Psoas muscle (tissue), 8 donors: ENCODE results near the gene TIMP2. TPM values are rescaled to one million over a fixed set of nuclear protein-coding genes. Genes with fewer than 3 reads are reported as not detected.

Source experiments
- ATAC-seq, 4 donors: fragments of 200-7000 bp; cut with Tn5 transposase; one replicate each; pipeline ENCODE4 v1.9.1; 2020; ENCODE audit warnings: moderate library complexity in 3 of 4, mild to moderate bottlenecking in 2 of 4
- DNase-seq, 2 donors: peaks; one replicate each; pipeline ENCODE4 v3.0.0-alpha.2; 2020
- H3K27ac ChIP-seq: fragments of 200-600 bp; one replicate; pipeline ENCODE4 v1.8.0; 2022
- H3K27me3 ChIP-seq, 3 donors: fragments of 200-600 bp in 1 of 3; one replicate each; pipeline versions ENCODE4 v1.6.1 to v1.8.0; 2013 to 2022; ENCODE audit warnings: low read length in 2 of 3, mild to moderate bottlenecking in 2 of 3, moderate library complexity in 1 of 3; ENCODE audit not compliant: insufficient read depth in 3 of 3
- H3K36me3 ChIP-seq, 2 donors: fragments of 200-600 bp in 1 of 2; one replicate each; pipeline versions ENCODE4 v1.6.1 to v1.8.0; 2013 to 2022; ENCODE audit warnings: low read depth in 1 of 2, mild to moderate bottlenecking in 1 of 2, moderate library complexity in 1 of 2; ENCODE audit not compliant: insufficient read depth in 1 of 2
- H3K4me1 ChIP-seq: fragments of 200-600 bp; one replicate; pipeline ENCODE4 v1.8.0; 2022
- H3K4me3 ChIP-seq: fragments of 200-600 bp; one replicate; pipeline ENCODE4 v1.8.0; 2022; ENCODE audit warnings: mild to moderate bottlenecking
- H3K9me3 ChIP-seq: fragments of 200-600 bp; one replicate; pipeline ENCODE4 v1.8.0; 2022
- WGBS, 3 donors: extraction: QIAGEN DNeasy Blood & Tissue Kit; methylation state at CpG; one replicate each; pipeline versions ENCODE4 v1.1.6 to v1.1.7; 2013; 5-methylcytosine and 5-hydroxymethylcytosine counted together
- intact Hi-C, 2 donors: fragments of 100-400 bp; cut with DNase I; formaldehyde crosslinking; loops; one replicate each; pipeline versions ENCODE4 v1.11.0 to v1.14.2; 2022
- polyA plus RNA-seq, 3 donors: library from polyadenylated mRNA; stranded (reverse); fragments of 200-250 nt; gene quantifications; one replicate each; pipeline ENCODE4 v1.2.3, GENCODE V29; 2013
- total RNA-seq, 4 donors: library from RNA; stranded (reverse); fragmentation: NEBNext Ultra II Directional in 2 of 4; extraction: Animal tissue kit (Norgen Biotek cat#: 25700) in 2 of 4; gene quantifications; one replicate each; pipeline versions ENCODE4 v1.2.1 to v1.2.4, GENCODE V29; 2021 to 2023
- TF ChIP-seq, protein P1 (sequence below): fragments of 200-600 bp; IDR thresholded peaks from one replicate; pipeline ENCODE4 v1.8.0; 2022; ENCODE audit warnings: antibody characterized with exemption
- donor health status: healthy with polysubstance abuse.
- donor health status: DM: no; HTN: no; CAD: no; lungs with moderate emphysema.
- donor health status: Bipolar disorder and iron deficiency.
- donor health status: healthy.
- donor health status: DM: yes; HTN: yes; CAD: no.
- donor health status: DM: no; HTN: no; CAD: no.
- donor health status: DM: no; HTN: no; CAD: no.
- donor health status: DM: yes; HTN: yes; CAD: no.

Gene TIMP2
- total and polyA plus RNA-seq, 7 donors: 10.3 to 53.6 (median 18.5) TPM

DNA sequence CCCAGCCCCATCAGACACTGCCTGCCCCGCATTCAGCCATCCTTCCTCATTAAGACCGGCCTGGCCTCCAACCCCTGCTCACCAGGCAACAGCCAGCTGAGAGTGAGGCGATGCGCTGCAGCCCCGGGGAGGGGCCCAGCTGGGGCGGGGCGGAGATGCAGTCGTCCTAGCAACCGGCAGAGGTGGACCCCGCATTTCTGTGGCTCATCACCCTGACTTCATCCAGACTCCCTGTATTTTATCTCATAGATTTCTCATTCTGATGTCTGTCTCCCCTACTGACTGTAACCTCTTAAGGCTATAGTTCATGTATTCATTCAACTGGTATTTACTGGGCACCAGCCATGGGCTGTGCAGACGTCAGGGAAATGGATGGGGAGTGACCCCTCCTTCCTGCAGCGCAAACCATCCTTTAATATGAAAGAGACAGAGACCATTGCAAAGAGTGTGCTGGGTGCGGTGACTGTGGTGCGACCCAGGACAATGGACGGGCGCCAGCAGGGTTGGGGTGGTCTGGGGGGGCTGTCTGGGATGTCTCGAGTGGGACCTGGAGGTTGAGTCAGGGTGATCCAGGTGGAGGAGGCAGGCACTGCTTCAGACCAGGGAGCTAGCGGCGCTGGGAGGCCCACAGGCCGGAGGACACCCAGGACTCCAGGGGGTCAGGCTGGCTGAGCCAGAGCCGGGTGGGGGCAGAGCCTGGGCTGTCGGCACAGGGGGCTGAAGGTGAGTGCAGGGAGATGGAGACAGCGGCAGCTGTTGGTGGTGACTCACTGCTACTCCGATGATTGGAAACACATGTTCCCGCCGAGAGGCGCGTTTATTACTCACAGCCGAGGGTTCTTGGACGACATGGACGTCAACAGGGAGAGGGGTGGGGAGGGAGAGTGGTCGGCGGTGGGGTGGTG, 10.5 kb upstream of the TIMP2 start:
- Histone ChIP-seq H3K4me1 (peaks cover 47% of the 10 kb centered on the region), H3K36me3 (no peaks in the 10 kb centered on the region), H3K4me3 (no peak overlapping the region), H3K27ac (peak overlapping the region; percentile 86), H3K9me3 (no peaks in the 10 kb centered on the region), H3K27me3 (no peaks in the 10 kb centered on the region)
- ATAC-seq (peak; percentile 49 to 64 (median 55)), DNase-seq (peak; percentile 78 to 85)
- intact Hi-C loops: no loop called here
- TF ChIP-seq, protein P1, sequence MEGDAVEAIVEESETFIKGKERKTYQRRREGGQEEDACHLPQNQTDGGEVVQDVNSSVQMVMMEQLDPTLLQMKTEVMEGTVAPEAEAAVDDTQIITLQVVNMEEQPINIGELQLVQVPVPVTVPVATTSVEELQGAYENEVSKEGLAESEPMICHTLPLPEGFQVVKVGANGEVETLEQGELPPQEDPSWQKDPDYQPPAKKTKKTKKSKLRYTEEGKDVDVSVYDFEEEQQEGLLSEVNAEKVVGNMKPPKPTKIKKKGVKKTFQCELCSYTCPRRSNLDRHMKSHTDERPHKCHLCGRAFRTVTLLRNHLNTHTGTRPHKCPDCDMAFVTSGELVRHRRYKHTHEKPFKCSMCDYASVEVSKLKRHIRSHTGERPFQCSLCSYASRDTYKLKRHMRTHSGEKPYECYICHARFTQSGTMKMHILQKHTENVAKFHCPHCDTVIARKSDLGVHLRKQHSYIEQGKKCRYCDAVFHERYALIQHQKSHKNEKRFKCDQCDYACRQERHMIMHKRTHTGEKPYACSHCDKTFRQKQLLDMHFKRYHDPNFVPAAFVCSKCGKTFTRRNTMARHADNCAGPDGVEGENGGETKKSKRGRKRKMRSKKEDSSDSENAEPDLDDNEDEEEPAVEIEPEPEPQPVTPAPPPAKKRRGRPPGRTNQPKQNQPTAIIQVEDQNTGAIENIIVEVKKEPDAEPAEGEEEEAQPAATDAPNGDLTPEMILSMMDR: no peak
- 44 to 61% (median 53%) methylated on average over 33 of the region's 33 CpGs for WGBS, 3 donors

DNA sequence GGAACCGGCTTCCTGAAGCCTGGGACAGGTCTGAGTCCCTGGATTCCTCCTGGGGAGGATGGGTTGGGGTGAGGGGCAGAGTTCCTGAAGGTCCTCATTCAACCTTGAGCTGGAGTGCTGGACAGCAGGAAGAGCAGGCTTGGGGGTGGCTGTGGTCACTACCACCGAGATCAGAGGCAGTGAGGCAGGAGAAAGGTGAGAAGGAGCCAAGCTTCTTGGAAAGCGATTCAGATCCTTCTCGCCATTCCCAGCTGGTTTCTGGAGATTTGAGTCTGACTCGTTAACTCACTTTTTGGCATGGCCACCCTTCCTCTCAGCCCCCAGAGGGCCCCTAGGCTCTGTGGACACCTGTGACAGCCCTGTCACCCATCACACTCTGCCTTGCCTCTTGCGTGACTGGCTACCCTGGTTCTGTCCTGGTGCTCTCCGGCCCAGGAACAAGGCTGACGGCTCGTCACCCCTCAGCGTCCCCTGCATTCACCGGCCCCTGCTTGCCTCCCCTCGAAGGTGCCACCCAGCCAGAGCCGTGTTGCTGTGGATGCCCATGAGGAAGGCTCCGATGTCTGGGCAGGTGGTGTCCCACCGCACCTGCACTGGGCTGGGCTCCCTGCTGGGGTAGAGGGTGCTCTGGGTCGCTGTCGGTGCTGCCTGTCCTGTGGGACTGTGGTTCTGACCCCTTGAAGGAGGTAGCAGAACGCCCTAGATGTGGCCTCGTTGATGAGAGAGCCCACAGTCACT, 9.7 kb upstream of the TIMP2 start:
- ATAC-seq: no peak
- intact Hi-C loops: loop anchor here in 1 of 2 donors (5.0 kb wide), 1 partner anchor 58 kb away; no protein-coding TSS in a partner anchor
- Histone ChIP-seq H3K4me3 (no peak overlapping the region), H3K9me3 (no peaks in the 10 kb centered on the region), H3K36me3 (no peaks in the 10 kb centered on the region), H3K4me1 (peaks cover 43% of the 10 kb centered on the region), H3K27ac (peak overlapping the region; percentile 86), H3K27me3 (no peaks in the 10 kb centered on the region)
- TF ChIP-seq, protein P1: no peak
- DNase-seq: peak in 1 of 2 donors; percentile 51
- WGBS, 3 donors: 56 to 67% (median 61%) methylated on average over 18 to 19 of the region's 19 CpGs

DNA sequence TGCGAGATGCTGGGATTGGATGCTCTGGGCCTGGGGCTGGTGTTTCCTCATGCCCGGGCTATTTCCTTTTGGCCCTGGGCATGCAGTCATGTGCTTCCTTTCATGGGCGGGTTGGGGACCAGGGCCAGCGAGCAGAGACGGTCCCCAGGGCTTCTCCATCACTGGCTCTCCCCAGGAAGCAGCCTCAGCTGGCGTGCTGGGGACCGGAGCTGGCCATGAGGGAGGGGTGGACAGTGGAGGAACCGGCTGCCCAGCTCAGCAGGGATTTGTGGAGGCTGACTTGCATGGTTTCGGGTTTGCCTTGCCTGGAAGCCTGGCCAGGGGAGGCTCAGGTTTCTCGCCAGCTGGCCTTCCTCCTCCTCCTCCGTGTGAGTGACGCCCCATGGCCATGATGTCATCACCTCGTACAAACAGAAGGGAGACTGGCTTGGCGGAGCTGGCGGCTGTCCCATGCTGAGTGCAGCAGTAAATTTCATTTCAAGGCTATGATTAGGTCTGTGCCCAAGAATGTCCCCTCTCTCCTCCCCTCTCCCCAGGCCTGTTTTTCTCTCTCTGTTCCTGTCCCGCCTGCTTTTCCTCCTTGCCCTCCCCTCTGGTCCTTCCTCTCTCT, 8.9 kb upstream of the TIMP2 start:
- WGBS, 3 donors: 1 to 4% (median 4%) methylated on average over 11 to 16 of the region's 16 CpGs
- TF ChIP-seq, protein P1: no peak
- Histone ChIP-seq H3K9me3 (no peaks in the 10 kb centered on the region), H3K4me3 (peak overlapping the region; percentile 33), H3K36me3 (no peaks in the 10 kb centered on the region), H3K4me1 (peaks cover 35% of the 10 kb centered on the region), H3K27ac (peak overlapping the region; percentile 86), H3K27me3 (no peaks in the 10 kb centered on the region)
- ATAC-seq: peak; percentile 89 to 95 (median 90)
- peak; percentile 96 to 98 for DNase-seq
- intact Hi-C loops: loop anchor here in 1 of 2 donors (5.0 kb wide), 1 partner anchor 57 kb away; no protein-coding TSS in a partner anchor

DNA sequence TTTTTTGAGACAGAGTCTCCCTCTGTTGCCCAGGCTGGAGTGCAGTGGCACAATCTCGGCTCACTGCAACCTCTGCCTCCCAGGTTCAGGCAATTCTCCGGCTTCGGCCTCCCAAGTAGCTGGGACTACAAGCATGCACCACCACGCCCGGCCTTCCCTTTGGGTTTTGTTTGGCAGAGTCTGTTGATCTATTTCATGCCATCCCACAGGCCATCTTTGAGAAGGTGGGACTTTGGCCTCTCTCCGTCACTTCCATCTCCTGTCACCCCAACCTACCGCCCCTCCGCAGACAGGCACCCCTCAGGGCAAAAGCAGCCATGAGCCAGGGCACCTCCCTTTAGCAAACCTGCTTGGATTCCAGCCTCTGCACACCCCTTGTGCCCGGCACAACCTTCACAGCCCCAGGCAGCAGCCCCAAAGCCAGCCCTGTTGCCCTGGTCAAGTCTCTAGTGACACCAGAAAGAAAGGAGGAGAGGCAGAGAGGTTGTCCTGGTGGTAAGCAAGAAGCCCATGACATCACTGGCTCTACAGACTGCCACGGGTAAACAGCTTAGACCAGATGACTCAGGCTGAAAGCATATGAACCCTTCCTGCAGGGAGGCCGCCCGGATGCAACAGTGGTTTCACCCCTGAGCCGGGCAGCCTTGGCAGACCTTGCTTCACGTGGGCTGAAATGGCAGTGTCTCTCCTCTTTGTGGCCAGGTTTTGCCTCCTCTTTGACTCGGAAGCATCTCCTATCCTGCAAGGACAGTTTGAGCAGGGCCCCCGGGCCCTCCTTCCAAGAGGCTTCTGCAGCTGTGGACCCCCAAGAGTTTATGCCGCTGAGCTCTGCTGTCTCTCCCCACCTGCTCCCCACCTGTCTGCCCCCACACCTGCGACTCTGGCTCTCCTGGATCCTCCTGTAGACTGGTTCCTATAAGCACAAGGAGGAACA, 8.1 kb upstream of the TIMP2 start:
- peak overlapping the region; percentile 86 for H3K27ac ChIP-seq
- TF ChIP-seq, protein P1: no peak
- H3K9me3 ChIP-seq: no peaks in the 10 kb centered on the region
- intact Hi-C loops: loop anchor here in 1 of 2 donors (5.0 kb wide), 1 partner anchor 56 kb away; no protein-coding TSS in a partner anchor
- peaks cover 34% of the 10 kb centered on the region for H3K4me1 ChIP-seq
- peak; percentile 74 to 78 for DNase-seq
- no peaks in the 10 kb centered on the region for H3K27me3 ChIP-seq
- 50 to 57% (median 54%) methylated on average over 17 to 18 of the region's 18 CpGs for WGBS, 3 donors
- peak overlapping the region; percentile 33 for H3K4me3 ChIP-seq
- H3K36me3 ChIP-seq: no peaks in the 10 kb centered on the region
- peak; percentile 64 to 76 (median 72) for ATAC-seq
